Measurements from ENCODE around the gene TNIP3. TPM values are rescaled to one million over a fixed set of nuclear protein-coding genes. Genes with fewer than 3 reads are reported as not detected.

Gene TNIP3
- total RNA-seq, 1 donor from 2014 or later, result not detected

DNA sequence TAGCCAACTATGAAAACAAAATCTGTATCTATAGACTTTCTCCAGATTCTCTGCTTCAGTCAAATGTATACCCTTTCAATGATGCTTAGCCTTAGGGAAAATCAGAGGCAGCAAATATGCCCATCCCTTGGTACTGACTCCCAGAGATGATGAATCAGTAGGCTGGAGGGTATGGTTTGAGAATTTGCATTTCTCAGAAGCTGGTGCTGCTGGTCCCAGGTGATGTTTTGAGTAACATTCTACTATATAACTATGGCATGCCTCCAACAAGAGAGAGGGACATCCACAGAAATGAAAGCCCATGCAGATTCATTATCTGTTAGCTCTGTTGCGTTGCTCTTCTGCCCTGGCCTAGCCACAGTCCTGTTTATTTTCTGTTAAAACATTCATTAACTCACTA, 13.6 kb downstream of the TNIP3 start:
- Histone ChIP-seq H3K4me1 (no peaks in the 10 kb centered on the region), H3K27me3 (ENCODE audit: low read depth) (no peaks in the 10 kb centered on the region), H3K9me3 (replicated peaks) (no peaks in the 10 kb centered on the region), H3K27ac (replicated peaks) (no peak overlapping the region), H3K36me3 (no peaks in the 10 kb centered on the region), H3K4me3 (no peak overlapping the region)
- intact Hi-C loops (cut with micrococcal nuclease), result no loop called here
- no peak for DNase-seq
- TF ChIP-seq, protein P1, sequence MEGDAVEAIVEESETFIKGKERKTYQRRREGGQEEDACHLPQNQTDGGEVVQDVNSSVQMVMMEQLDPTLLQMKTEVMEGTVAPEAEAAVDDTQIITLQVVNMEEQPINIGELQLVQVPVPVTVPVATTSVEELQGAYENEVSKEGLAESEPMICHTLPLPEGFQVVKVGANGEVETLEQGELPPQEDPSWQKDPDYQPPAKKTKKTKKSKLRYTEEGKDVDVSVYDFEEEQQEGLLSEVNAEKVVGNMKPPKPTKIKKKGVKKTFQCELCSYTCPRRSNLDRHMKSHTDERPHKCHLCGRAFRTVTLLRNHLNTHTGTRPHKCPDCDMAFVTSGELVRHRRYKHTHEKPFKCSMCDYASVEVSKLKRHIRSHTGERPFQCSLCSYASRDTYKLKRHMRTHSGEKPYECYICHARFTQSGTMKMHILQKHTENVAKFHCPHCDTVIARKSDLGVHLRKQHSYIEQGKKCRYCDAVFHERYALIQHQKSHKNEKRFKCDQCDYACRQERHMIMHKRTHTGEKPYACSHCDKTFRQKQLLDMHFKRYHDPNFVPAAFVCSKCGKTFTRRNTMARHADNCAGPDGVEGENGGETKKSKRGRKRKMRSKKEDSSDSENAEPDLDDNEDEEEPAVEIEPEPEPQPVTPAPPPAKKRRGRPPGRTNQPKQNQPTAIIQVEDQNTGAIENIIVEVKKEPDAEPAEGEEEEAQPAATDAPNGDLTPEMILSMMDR (IDR thresholded peaks at IDR 0.05; ENCODE audit: borderline replicate concordance), result no peak

DNA sequence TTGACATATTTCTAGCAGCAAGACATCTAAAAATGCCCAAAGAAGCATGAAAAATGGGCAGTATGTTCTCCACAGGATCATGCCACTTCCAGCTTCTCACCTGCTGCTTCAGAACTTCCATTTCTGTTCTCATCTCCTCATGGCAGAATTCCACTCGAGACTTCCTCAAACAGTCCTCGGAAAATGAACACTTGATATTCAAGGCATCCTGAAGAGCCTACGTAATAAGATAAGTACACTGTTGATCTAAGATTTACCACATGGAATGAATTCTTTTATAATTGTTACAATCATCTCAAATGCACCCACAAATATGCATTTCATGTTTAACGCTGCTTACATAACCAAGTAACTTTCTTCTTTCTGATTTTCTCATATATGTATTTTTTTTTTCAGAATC, 14.1 kb downstream of the TNIP3 start:
- Histone ChIP-seq H3K36me3 (no peaks in the 10 kb centered on the region), H3K27ac (replicated peaks) (no peak overlapping the region), H3K9me3 (replicated peaks) (no peaks in the 10 kb centered on the region), H3K27me3 (ENCODE audit: low read depth) (no peaks in the 10 kb centered on the region), H3K4me1 (no peaks in the 10 kb centered on the region), H3K4me3 (no peak overlapping the region)
- intact Hi-C loops (cut with micrococcal nuclease), result no loop called here
- TF ChIP-seq, protein P1 (IDR thresholded peaks at IDR 0.05; ENCODE audit: borderline replicate concordance), result no peak
- no peak for DNase-seq

DNA sequence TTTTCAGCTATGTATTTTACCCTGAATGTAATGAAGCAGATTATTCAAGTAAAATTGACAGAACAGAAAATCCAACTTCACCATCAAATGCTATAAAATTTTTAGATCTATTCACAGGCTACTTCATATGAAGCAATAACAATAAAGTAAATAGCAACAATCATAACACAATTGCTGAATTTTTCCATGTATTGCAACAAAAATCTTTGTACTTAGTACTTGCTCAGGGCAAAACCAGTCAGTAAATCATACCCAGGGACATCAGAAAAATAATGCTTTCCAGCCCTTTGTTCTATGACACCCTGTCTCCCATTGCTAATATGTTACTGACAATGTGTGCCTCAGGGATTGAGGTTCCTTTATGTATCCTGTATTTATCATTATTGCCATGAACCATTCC, 15.5 kb downstream of the TNIP3 start:
- Histone ChIP-seq H3K4me3 (no peak overlapping the region), H3K36me3 (no peaks in the 10 kb centered on the region)
- intact Hi-C loops (cut with micrococcal nuclease), result no loop called here

DNA sequence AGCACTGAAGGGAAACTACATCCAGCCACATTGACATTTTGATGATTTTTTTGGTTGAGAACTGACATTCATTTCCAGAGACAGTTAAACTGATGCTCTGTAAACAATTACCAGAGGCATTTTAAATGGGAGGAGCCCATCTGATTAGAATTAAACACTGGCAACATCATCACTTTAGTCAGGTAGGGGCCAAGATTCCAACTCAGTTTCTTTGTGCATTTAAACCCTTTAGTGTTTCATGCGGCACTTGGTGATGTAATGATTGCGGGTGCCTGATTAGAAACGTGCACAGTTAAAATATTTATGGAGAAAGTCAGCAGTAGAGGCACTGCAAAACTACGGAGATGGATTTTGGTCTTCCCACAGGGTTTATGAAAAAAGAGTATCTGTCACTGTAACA, 16.1 kb downstream of the TNIP3 start:
- Histone ChIP-seq H3K4me1 (no peaks in the 10 kb centered on the region), H3K27me3 (ENCODE audit: low read depth) (no peaks in the 10 kb centered on the region), H3K27ac (replicated peaks) (no peak overlapping the region), H3K9me3 (replicated peaks) (no peaks in the 10 kb centered on the region), H3K36me3 (no peaks in the 10 kb centered on the region), H3K4me3 (no peak overlapping the region)
- DNase-seq, result no peak
- intact Hi-C loops (cut with micrococcal nuclease), result no loop called here
- TF ChIP-seq, protein P1 (IDR thresholded peaks at IDR 0.05; ENCODE audit: borderline replicate concordance), result no peak

More for the DNA sequence above, 15.5 kb downstream of the TNIP3 start:
- no peaks in the 10 kb centered on the region for H3K27me3 ChIP-seq (ENCODE audit: low read depth)
- TF ChIP-seq, protein P1 (IDR thresholded peaks at IDR 0.05; ENCODE audit: borderline replicate concordance), result no peak
- no peak for DNase-seq
- H3K9me3 ChIP-seq (replicated peaks), result no peaks in the 10 kb centered on the region
- H3K27ac ChIP-seq (replicated peaks), result no peak overlapping the region
- no peaks in the 10 kb centered on the region for H3K4me1 ChIP-seq

DNA sequence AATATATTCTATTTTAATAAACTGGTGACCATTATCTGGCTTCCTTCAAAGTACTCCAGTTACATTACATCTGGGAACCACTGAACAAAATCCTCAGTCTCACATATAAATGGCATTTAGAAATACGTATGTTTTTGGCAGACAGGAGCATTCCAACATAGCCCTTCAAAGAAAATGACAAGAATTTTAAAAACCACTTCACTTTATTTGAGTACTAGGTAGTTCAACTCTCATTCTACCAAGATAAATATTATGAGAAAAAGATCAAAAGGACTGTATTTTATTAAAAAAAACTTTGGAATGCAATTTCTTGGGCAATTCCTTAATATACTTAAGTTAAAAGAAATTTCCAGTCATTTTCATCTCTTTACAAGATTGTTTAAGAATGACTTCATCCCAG, 17.6 kb downstream of the TNIP3 start:
- Histone ChIP-seq H3K27ac (replicated peaks) (no peak overlapping the region), H3K4me1 (no peaks in the 10 kb centered on the region), H3K4me3 (no peak overlapping the region), H3K9me3 (replicated peaks) (no peaks in the 10 kb centered on the region), H3K27me3 (ENCODE audit: low read depth) (no peaks in the 10 kb centered on the region), H3K36me3 (no peaks in the 10 kb centered on the region)
- TF ChIP-seq, protein P1 (IDR thresholded peaks at IDR 0.05; ENCODE audit: borderline replicate concordance), result no peak
- intact Hi-C loops (cut with micrococcal nuclease), result no loop called here
- DNase-seq, result no peak

DNA sequence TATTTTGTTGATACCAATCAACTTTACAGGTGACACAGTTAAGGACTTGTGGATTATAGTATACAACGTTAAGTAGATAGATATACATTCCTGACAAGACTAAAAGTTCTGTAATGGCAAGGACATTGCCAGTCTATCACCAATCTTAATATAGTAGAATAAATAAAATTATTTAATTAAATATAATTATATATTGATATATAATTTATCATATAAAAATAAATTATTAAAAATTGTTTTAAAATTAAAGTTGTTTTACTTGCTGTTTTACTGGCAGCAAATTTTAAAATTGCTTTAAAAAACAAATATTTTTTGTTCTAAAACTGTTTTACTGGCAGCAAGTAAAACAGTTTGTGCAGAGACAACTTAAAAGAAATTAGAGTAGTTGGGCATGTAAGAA, 18.7 kb downstream of the TNIP3 start:
- TF ChIP-seq, protein P1 (IDR thresholded peaks at IDR 0.05; ENCODE audit: borderline replicate concordance), result no peak
- no peaks in the 10 kb centered on the region for H3K27me3 ChIP-seq (ENCODE audit: low read depth)
- no peaks in the 10 kb centered on the region for H3K36me3 ChIP-seq
- H3K9me3 ChIP-seq (replicated peaks), result no peaks in the 10 kb centered on the region
- H3K27ac ChIP-seq (replicated peaks), result no peak overlapping the region
- H3K4me1 ChIP-seq, result no peaks in the 10 kb centered on the region
- H3K4me3 ChIP-seq, result no peak overlapping the region
- DNase-seq, result no peak
- intact Hi-C loops (cut with micrococcal nuclease), result no loop called here
